GM12873 (cell line): Measurements from ENCODE around the gene PDCD1.

Source experiments
- TF ChIP-seq, protein P1 (sequence below): IDR thresholded peaks from 2 replicates; pipeline ENCODE4 v1.5.1; 2012; ENCODE audit warnings: low read depth, mild to moderate bottlenecking, moderate library complexity, low read length, control low read depth; ENCODE audit not compliant: insufficient read depth; ENCODE audit errors: missing control alignments

PDCD1 gene

DNA sequence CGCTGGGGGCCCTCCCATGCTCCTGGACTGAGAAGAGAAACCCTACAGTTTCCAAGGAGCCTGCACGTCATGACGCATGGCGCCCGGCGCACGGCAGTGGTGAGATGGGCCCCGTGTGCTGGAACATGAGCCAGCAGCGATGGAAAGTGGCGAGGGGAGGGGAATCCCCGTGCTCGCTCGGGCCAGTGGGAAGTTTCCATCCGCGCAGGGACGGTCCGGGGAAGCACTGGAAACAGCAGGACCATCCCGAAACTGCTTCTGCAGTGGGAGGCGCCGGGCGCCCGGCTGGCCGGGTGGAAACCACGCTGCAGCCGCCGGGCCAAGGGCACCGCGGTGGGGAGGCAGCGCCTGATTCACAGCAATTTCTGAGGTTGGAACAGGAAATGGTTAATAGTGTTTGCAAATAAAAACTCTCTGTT is 4.9 kb upstream of the PDCD1 start:
- TF ChIP-seq, protein P1, sequence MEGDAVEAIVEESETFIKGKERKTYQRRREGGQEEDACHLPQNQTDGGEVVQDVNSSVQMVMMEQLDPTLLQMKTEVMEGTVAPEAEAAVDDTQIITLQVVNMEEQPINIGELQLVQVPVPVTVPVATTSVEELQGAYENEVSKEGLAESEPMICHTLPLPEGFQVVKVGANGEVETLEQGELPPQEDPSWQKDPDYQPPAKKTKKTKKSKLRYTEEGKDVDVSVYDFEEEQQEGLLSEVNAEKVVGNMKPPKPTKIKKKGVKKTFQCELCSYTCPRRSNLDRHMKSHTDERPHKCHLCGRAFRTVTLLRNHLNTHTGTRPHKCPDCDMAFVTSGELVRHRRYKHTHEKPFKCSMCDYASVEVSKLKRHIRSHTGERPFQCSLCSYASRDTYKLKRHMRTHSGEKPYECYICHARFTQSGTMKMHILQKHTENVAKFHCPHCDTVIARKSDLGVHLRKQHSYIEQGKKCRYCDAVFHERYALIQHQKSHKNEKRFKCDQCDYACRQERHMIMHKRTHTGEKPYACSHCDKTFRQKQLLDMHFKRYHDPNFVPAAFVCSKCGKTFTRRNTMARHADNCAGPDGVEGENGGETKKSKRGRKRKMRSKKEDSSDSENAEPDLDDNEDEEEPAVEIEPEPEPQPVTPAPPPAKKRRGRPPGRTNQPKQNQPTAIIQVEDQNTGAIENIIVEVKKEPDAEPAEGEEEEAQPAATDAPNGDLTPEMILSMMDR = no peak

GRCh38 chr2:241862775-241863535 is 4.3 kb upstream of the PDCD1 start:
- TF ChIP-seq, protein P1 = no peak

DNA sequence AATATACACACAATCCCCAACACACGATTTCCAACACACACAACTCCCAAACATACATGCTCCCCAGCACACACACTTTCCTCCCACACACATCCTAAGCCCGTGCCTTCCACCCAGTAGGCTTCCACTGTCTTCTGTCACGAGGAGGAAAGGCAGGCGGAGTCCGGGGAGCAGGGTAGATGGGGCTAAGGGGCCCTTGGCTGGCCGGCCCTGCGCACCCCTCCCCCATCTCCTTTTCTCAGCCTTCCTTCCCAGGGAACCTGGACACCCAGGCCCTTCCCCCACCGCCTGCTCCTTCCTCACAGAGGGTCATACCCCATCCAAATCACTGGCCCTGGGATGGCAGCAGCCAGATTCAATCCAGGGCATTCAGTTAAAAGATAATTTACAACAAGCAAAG is 3.4 kb upstream of the PDCD1 start:
- TF ChIP-seq, protein P1 = no peak

DNA sequence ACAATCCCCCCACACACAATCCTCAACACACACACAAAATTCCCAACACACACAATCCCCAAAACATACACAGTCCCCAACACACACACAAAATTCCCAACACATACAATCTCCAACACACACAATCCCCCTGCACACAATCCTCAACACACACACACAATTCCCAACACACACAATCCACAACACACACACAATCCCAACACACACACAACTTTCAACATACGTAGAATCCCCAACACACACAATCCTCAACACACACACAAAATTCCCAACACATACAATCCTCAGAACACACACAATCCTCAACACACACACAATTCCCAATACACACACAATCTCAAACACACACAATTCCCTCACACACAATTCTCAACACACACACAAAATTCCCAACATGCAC is 2.6 kb upstream of the PDCD1 start:
- TF ChIP-seq, protein P1 = no peak

GRCh38 chr2:241860184-241861078 is 1.7 kb upstream of the PDCD1 start:
- TF ChIP-seq, protein P1 = peak; percentile 35

DNA sequence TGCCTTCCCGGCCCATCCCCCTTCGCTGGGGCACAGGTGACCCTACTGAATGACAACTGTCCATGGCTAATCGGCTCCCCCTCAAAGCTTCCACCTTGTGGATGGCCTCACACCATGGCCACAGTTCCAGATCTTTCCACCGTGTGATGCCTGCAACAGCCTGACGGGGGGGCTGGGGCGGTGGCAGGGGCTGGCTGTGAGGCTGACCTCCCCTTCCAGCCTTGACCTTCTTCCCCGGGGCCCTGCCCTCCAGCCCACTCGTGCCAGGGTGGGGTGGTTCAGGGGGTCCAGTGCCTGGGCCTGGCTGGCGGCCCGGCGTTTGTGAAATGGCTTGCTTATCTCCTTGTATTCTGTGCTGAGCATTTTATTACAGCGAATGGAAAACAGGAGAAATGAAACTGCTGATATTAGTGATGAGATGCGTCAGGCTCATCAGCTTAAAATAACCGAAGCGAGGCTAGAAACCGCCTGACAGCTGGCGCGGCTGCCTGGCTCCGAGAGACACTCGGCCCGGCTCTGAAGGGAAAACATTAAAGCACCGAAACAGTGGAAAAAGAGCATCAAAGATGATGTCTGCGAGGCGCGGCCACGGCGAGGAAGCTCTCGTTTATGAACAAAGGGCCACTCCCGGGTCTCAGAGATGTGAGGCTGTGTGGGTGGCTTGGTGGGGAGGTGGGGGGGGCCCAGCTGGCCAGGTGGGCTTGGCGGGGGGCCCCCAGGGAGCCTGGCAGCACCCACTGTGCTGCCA is 916 bp upstream of the PDCD1 start:
- TF ChIP-seq, protein P1 = no peak
